ENCODE measurements around the gene AGRN.
"Not testable (repeated sequence)": the region's sequence is repeated elsewhere in the genome, so short reads cannot be mapped to it uniquely, and the experiment has no call there.

AGRN gene

DNA sequence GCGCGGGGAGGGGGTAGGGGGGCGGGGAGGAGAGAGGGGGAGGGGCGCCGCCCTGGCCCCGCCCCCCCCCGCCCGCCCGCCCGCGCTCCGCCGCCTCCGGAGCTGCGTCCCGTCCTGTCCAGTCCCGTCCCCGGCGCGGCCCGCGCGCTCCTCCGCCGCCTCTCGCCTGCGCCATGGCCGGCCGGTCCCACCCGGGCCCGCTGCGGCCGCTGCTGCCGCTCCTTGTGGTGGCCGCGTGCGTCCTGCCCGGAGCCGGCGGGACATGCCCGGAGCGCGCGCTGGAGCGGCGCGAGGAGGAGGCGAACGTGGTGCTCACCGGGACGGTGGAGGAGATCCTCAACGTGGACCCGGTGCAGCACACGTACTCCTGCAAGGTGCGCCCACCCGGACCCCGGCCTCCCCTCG lies at the start of gene AGRN:
Gene AGRN, plus strand, starts transcription at position 121 of the 405 bp plus-strand sequence. Its CDS starts 53 bp downstream, at position 174.
- no peak for DNase-seq (ENCODE audit: low read depth in 1 of 2, low spot score in 1 of 2)

DNA sequence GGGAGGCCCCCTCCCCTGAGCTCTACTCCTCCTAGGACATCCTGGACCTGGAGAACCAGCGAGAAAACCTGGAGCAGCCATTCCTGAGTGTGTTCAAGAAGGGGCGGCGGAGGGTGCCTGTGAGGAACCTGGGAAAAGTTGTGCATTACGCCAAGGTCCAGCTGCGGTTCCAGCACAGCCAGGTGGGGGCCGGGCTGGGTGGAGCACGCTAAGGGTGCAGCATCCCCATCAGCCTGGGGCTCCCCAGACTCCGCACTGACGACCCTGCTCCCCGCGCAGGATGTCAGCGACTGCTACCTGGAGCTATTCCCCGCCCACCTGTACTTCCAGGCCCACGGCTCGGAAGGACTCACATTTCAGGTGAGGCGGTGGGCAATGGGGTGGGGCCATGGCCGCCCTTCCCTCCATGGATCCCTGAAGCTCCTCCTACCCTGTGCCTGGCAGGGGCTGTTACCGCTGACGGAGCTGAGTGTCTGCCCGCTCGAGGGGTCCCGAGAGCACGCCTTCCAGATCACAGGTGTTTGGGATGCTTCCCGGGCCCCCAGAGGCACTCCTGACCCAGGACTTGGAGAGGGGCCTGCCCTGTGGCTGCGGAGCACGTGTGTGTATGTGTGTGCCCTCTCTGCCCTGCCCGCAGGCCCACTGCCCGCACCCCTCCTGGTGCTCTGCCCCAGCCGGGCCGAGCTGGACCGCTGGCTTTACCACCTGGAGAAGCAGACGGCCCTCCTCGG lies 49.5 kb upstream of the AGRN start:
- DNase-seq (ENCODE audit: low read depth in 1 of 2, low spot score in 1 of 2), result no peak

DNA sequence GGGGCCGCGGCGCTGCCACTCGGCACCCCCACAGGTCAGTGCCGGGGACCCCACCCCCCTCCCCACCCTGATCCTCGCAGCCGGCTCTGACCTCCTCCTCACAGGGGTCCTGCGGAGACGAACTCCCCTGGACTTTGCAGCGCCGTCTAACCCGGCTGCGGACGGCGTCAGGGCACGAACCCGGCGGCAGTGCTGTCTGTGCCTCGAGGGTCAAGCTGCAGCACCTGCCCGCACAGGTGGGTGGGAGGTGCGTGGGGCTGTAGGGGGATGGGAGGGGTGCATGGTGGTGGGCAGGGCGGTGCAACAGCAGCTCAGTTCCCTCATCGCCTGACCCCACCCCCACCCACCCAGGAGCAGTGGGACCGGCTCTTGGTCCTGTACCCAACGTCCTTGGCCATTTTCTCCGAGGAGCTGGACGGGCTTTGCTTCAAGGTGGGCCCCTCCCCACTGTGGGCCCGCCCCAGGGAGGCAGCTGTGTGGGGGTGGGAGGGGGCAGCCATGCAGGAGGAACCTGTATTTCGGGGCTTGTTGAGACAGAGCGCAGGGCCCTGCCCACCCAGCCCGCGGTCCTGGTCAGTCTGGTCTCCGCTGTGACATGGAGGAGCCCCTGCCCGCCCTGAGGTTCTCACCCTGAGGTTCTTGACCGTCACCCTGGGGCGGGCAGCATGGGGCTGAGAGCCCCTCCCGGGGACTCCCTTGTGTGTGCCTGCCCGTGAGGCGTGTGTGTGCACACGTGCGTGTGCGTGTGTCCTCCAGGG lies 48.8 kb upstream of the AGRN start:
- DNase-seq (ENCODE audit: low read depth in 1 of 2, low spot score in 1 of 2), result no peak

DNA sequence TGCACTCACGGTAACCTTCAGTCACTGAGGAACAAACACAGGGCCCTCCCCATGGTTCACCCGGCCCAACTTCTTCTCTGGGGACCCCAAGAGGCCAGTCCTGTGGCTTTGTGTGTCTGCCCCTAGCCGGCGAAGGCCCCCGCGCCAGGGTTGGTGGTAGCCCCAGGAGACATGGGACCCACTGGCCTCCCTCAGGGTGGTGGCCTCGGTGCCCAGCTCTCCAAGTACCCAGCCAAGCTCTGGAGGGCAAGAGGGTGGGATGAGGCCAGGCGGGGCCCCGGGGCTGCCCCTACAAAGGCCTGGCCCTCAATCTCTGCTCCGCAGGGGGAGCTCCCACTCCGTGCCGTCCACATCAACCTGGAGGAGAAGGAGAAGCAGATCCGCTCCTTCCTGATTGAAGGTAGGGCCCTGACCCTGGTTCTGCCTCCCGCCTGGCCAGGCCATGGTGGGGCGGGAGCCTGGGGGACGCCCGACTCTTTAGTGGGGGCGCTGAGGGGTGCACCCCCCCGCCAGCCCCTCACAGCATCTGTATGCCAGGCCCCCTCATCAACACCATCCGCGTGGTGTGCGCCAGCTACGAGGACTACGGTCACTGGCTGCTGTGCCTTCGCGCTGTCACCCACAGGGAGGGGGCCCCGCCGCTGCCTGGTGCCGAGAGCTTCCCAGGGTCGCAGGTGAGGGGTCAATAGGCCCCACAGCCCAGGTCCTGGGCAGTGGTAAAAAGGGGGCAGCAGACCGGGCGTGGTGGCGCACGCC lies 48.0 kb upstream of the AGRN start:
- no peak for DNase-seq (ENCODE audit: low read depth in 1 of 2, low spot score in 1 of 2)

DNA sequence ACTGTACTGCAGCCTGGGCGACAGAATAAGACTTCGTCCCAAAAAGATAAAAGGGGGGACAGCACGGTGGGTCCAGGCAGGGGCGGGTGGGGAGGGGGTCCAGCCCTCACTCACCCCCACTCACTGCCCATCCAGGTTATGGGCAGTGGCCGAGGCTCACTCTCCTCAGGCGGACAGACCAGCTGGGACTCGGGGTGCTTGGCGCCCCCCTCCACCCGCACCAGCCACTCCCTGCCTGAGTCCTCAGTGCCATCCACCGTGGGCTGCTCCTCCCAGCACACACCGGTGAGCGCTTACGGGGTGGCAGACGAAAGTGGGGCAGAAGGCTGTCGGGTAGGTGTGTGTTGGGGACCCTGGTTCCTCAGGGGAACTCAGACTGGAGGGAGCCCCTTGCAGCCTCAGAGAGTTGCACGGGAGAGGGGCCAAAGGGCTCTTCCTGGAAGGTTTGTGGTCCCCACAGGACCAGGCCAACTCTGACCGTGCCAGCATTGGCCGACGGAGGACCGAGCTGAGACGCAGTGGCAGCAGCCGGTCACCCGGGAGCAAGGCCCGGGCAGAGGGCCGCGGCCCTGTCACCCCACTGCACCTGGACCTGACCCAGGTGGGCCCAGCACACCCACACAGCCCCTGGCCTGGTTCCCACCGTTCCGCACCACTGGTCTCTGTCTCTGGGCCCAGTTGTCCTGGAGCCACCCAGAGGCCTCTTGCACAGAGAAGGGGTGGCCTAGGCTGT lies 47.0 kb upstream of the AGRN start:
- DNase-seq (ENCODE audit: low read depth in 1 of 2, low spot score in 1 of 2), result no peak

DNA sequence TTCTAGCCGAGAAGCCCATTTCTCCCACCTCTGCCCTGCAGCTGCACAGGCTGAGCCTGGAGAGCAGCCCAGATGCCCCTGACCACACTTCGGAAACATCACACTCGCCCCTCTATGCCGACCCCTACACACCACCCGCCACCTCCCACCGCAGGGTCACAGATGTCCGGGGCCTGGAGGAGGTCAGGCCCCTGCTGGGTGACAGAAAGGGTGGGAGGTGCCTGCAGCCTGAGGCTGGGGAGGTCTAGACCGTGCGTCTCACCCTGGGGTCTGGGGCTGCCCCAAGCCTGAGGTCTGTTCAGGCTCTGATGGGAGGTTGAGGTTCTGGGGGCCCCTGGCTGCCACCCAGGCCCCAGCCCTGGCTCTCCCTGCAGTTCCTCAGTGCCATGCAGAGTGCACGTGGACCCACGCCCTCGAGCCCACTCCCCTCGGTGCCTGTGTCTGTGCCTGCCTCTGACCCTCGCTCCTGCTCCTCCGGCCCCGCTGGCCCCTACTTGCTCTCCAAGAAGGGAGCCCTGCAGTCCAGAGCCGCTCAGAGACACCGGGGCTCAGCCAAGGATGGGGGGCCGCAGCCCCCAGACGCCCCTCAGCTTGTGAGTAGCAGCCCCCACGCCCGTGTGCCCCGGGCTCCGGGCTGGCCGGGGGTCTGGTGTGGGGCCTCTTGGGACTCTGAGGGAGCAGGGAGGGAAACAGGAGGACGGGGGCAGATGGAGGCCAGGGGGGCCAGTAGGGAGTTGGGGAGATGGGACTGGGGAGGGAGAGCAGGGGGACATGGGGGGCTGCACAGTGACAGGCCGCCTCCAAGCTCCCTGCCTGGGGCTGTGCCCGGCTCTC lies 46.2 kb upstream of the AGRN start:
- no peak for DNase-seq (ENCODE audit: low read depth in 1 of 2, low spot score in 1 of 2)

DNA sequence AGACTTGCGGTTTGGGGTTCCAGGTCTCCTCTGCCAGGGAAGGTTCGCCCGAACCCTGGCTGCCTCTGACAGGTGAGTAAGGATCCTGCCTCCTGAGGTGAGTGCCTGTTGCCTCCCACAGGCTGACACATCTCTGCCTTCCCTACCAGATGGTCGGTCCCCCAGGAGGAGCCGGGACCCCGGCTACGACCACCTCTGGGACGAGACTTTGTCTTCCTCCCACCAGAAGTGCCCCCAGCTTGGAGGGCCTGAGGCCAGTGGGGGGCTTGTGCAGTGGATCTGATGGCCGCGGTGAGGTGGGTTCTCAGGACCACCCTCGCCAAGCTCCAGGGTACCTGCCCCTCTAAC lies 45.7 kb upstream of the AGRN start:
- DNase-seq (ENCODE audit: low read depth in 1 of 2, low spot score in 1 of 2), result no peak

DNA sequence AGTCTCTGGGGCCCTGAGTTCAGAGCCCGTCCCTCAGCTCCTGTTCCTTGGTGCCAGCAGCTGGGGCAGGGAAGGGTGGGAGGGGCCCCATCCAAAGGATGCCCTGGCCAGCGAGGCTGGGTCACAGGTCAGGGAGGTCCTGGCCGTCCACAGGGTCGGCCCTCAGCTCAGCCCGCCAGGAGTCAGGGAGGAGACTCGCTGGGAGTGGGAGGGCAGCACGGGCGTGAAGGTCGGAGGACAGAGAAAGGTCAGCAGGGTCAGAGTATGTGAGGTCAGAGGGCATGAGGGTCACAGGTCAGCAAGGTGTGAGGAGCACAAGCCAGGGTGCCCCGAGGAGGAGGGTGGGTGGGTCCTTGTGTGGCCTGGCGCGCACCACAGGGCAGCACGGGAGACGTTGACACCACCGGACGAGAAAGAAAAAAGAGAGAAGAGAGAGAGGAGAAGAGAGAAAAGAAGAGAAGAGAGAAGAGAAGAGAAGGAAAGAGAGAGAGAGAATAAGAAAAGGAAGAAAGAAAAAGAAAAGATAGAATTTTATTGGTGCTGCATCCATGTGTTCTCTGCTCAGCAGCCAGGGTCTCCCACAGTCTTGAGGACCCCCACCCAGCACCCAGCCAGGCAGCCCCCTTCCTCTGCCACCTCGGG lies 45.1 kb upstream of the AGRN start:
- DNase-seq (ENCODE audit: low read depth in 1 of 2, low spot score in 1 of 2), result no peak

DNA sequence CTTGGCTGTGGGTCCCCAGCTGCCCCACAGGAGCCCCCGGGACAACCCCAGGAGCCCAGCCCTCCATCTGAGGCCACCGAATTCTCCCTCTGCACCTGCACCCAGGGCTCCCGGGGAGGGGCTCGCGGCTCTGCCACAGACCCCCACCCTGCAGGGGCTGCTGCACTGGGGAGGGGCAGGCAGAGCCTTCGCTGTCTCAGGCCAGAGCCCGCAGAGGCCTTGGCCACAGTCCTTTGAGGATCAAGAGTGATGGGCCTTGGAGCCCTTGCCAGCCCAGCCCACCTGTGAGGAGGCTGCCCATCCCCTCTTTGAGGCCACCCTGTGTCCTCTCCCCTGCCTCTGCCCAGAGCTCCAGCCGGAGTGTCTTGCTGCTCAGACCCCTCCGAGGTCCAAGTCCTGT lies 44.6 kb upstream of the AGRN start:
- DNase-seq (ENCODE audit: low read depth in 1 of 2, low spot score in 1 of 2), result no peak

DNA sequence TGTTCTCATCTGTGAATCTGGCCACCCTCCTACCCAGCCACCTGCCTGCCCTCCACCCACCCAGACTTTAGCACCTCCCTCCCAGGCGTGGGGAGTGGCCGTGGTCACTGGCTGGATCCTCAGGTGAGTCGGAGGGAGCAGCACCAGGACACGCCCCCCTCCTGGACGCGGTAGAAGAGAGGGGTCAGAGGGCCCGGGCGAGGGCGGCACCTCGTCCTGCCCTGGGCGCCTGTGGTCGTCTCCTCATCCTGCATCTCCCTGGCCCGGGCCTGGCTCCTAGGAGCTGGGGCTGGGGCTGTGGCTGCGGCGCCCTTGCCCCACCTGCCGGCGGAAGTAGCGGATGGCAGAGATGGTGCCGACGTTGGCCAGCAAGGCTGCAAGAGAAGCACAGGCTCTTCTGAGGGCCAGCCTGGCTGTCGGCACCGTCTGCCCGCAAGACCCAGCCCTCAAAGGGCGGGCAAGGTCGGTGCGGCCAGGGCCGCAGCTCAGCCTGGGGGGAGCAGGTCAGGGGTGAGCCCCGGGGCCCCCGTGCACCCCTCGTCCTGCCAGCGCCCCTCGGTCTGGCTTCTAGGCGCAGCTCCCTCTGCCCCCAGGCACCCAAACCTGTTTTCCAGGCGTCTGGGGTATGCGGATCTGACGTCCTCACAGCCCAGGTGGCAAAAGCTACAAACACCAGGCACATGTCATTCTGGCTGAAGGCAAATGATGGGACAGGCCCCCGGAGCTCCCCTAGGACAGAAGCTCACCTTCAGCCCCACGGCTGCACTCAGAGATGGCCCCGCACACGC lies 43.8 kb upstream of the AGRN start:
- peak in 1 of 2 donors; percentile 59 for DNase-seq (ENCODE audit: low read depth in 1 of 2, low spot score in 1 of 2)

DNA sequence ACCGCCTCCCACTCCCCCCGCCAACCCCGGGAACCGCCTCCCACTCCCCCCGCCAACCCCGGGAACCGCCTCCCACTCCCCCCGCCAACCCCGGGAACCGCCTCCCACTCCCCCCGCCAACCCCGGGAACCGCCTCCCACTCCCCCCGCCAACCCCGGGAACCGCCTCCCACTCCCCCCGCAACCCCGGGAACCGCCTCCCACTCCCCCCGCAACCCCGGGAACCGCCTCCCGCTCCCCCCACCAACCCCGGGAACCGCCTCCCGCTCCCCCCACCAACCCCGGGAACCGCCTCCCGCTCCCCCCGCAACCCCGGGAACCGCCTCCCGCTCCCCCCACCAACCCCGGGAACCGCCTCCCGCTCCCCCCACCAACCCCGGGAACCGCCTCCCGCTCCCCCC lies 43.1 kb upstream of the AGRN start:
- DNase-seq (ENCODE audit: low read depth in 1 of 2, low spot score in 1 of 2), result not testable (repeated sequence)

DNA sequence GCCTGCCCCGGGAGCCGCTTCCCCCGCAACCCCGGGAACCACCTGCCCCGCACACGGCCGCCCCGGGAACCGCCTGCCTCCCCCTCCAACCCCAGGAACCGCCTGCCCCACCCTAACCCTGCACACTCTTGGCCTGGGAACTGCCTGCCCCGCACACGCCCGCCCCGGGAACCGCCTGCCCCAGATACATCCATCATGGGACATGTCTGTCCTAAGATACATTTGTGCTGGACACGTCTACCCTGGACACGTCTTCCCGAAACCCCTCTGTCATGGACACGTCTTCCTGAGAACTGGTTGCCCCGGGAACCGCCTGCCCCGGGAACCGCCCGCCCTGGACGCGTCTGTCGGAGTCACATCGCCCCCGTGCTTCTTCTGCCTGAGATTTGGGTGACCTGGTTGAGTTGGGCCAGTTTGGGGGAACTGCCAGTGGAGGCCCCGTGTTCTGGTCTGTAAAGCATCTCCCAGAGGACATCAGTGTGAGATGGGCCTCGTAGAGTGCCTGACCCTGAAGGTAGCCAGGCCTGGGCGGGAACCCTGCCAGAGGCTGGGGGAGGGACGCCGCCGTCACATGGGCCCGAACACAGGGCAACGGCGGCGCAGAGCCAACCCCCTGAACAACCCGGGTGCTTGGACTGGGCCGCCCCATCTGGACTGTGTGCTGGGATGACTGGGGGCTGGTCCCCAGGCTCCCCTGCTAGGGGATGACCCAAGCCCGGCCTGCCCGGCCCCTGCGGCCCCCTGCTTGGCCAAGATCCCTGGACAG lies 41.7 kb upstream of the AGRN start:
- no peak for DNase-seq (ENCODE audit: low read depth in 1 of 2, low spot score in 1 of 2)

DNA sequence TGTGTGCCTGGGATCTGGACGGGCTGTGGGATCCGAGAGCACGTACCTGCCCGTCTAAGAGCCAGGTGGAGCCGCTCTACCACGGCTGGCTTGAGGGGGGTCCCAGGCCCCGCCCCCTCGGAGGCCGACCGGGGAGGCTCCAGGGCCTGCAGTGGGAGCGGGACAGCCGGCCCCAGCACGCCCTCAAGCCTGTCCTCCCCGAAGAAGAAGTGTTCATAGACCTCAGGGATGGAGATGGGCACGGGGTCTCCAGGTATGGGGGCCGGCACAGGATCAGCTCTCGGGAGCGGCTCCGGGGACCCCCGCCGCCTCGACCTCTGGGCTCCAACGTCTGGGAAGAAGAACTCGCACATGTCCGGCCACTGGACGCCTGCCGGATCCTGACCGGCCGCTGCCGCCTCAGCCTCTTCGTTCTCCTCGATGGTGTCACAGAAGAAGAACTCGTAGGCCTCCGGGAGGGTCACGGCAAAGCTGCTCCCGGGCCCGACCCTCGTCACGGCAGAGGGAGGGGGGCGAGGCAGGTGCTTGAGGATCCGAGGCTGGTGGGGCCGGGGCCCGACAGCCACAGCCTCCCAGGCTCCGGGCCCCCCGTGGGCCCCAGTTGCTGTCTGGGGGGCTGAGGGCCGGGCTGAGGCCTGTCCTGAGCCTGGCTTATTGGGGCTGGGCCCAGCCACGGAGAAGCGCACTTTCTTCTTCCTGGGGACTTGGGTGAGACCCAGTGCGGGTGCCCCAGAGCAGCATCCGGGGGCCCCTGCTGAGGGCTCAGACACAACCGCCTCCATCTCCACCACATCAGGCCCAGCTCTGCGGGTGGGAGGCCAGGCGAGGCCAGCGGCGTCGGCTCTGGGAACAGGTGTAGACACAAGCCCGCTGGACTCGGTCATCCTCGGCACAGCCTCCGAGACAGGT lies 40.8 kb upstream of the AGRN start:
- no peak for DNase-seq (ENCODE audit: low read depth in 1 of 2, low spot score in 1 of 2)

DNA sequence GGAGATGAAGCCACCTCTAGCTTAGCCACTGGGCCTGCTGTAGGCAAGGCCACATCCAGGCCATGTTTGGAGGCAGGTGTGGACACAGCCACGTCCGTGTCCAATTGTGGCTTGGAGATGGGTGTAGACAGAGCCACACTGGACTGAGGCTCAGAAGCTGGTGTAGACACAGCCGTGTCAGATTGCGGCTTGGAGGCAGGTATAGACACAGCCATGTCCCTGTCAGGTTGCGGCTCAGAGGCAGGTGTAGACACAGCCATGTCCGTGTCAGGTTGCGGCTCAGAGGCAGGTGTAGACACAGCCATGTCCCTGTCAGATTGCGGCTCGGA lies 40.2 kb upstream of the AGRN start:
- DNase-seq (ENCODE audit: low read depth in 1 of 2, low spot score in 1 of 2), result no peak

DNA sequence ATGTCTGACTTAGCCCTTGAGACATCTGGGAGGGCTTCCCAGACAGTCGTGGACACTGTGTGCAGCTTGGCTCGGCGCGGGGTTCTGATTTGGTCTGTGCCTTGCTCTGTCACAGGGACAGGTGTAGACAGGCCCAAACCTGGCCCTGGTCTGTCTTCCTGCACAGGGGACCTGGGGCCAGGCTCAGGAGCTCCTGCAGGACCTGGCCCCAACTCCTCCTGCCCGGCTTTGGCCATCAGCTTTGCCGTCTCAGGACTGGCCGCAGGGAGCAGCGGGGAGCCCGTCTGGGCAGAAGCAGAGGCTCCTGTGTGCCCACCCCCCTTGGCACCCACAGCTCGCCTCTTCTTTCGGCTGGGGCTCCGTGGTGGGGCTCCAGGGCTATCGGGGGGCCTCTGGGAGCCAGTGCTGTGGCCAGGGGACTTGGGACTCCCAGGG lies 39.8 kb upstream of the AGRN start:
- DNase-seq (ENCODE audit: low read depth in 1 of 2, low spot score in 1 of 2), result no peak

DNA sequence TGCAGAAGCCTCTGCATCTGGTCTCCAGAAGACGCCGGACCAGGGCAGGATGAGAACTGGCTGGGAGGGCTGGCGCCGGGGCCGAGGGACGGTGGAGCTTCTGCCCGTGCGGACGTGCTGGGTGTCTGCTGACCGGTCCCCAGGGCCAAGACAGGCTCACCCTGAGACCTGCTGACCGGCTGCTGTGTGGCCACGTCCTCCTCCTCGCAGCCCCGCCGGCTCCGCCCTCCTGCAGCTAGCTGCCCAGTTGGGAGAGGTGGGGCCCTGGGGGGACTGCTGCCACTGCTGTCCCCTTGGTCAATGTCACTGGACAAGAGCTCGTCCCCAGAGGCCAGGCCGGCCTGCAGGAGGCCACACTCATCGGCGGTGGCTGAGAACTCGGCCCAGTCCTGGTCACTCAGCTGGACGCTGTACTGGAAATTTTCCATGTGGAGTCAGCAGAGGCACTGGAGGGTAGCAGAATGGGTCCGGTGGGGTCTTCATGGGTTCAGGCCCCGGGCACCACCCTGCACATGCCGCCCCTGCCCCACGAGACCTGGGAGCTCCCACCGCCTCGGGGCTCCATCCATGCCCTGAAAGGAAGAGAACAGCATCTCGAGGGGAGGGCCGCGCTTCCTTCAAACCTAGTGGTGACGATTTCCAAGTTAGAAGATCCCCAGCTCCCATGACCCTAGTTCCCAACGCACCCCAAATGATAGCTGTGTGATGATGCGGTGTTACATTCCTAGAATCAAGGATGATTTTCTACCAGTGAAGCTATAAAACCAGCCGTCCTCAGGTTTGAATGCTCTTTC lies 39.1 kb upstream of the AGRN start:
- DNase-seq (ENCODE audit: low read depth in 1 of 2, low spot score in 1 of 2), result no peak

DNA sequence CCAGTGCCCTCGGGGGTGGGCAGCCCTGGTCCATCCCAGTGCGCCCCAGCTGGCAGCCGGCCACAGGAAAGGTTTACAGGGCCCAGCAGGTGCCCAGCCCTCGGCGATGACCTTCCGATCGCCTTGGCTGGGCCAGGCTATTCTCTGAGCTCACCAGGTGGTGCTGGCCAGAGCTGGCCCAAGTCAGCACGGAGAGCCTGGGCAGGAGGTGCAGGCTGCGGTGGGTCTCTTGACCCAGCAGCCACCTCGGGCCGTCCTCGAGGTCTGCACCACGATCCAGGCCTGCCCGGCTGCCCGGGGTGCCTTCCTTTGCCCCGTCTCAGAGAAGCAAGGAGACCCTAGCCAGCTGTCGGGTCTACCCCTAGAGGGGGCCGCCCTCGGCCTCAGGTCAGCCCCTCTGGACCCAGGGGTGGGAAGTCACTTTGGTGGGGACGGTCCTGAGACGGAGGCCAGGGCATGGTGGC lies 38.4 kb upstream of the AGRN start:
- no peak for DNase-seq (ENCODE audit: low read depth in 1 of 2, low spot score in 1 of 2)

Measured in activated CD4-positive, alpha-beta T cell treated with anti-CD3 and anti-CD28 coated beads, Interleukin-2, amount 50 U/mL, for 24 hours (primary cell).